CD8-positive, alpha-beta memory T cell (primary cell): ENCODE results near the gene ANKAR. TPM values are rescaled to one million over a fixed set of nuclear protein-coding genes. Genes with fewer than 3 reads are reported as not detected.
"Not testable (repeated sequence)": the region's sequence is repeated elsewhere in the genome, so short reads cannot be mapped to it uniquely, and the experiment has no call there.

ENCODE experiments used
- CTCF ChIA-PET: fragments of 350-600 bp; sonication (Branson Sonifier 250); formaldehyde crosslinking; loops from one replicate; lab custom pipeline; 2021; ENCODE audit warnings: antibody characterized with exemption; lab: Charles Lee
- POLR2A ChIA-PET: fragments of 350-600 bp; sonication (Branson Sonifier 250); formaldehyde crosslinking; loops from one replicate; lab custom pipeline; 2021; ENCODE audit warnings: antibody characterized with exemption; lab: Charles Lee
- DNase-seq, 5 donors: peaks; one replicate each; pipeline versions ENCODE4 v3.0.0 to v3.0.0-alpha.2; 2020 to 2022; ENCODE audit warnings: mixed read lengths in 1 of 5
- H3K27ac ChIP-seq: one replicate; pipeline ENCODE4 v1.7.0; 2013; ENCODE audit warnings: low read depth, mild to moderate bottlenecking, low read length, moderate library complexity
- H3K27me3 ChIP-seq: 2 replicates; pipeline ENCODE4 v1.7.0; 2013; ENCODE audit warnings: low read length, mild to moderate bottlenecking; ENCODE audit not compliant: insufficient read depth, poor library complexity, severe bottlenecking
- H3K36me3 ChIP-seq: 2 replicates; pipeline ENCODE4 v1.7.0; 2013; ENCODE audit warnings: mild to moderate bottlenecking, low read length, moderate library complexity; ENCODE audit not compliant: insufficient read depth
- H3K4me1 ChIP-seq: 2 replicates; pipeline ENCODE4 v1.7.0; 2013; ENCODE audit warnings: mild to moderate bottlenecking, low read length, moderate library complexity; ENCODE audit not compliant: insufficient read depth
- H3K4me3 ChIP-seq: 2 replicates; pipeline ENCODE4 v1.7.0; 2013; ENCODE audit warnings: mild to moderate bottlenecking, low read length
- H3K9me3 ChIP-seq: 2 replicates; pipeline ENCODE4 v1.7.0; 2013; ENCODE audit warnings: mild to moderate bottlenecking, low read length
- H3K27ac Mint-ChIP-seq, 8 donors: one replicate each; pipeline ENCODE4 v1.8.0; 2020 to 2021; ENCODE audit warnings: mixed read lengths in 8 of 8, mild to moderate bottlenecking in 6 of 8, inconsistent platforms in 3 of 8, moderate library complexity in 3 of 8
- H3K27me3 Mint-ChIP-seq, 2 donors: one replicate each; pipeline ENCODE4 v1.8.0; 2020 to 2021; ENCODE audit warnings: mixed read lengths in 2 of 2, mild to moderate bottlenecking in 1 of 2, moderate library complexity in 1 of 2
- H3K36me3 Mint-ChIP-seq, 3 donors: one replicate each; pipeline ENCODE4 v1.8.0; 2020 to 2021; ENCODE audit warnings: mixed read lengths in 3 of 3, inconsistent platforms in 1 of 3, mild to moderate bottlenecking in 1 of 3
- H3K4me1 Mint-ChIP-seq, 3 donors: one replicate each; pipeline ENCODE4 v1.8.0; 2020 to 2021; ENCODE audit warnings: mixed read lengths in 3 of 3, inconsistent platforms in 1 of 3, mild to moderate bottlenecking in 1 of 3
- H3K4me3 Mint-ChIP-seq, 7 donors: one replicate each; pipeline ENCODE4 v1.8.0; 2020 to 2021; ENCODE audit warnings: mixed read lengths in 7 of 7, mild to moderate bottlenecking in 6 of 7, moderate library complexity in 4 of 7, inconsistent platforms in 2 of 7
- H3K9me3 Mint-ChIP-seq, 5 donors: one replicate each; pipeline ENCODE4 v1.8.0; 2020 to 2022; ENCODE audit warnings: mixed read lengths in 5 of 5, mild to moderate bottlenecking in 3 of 5, moderate library complexity in 2 of 5, inconsistent platforms in 1 of 5
- polyA plus RNA-seq: library from polyadenylated mRNA; unstranded; fragments of 300-500 nt; fragmentation: Illumina TruSeq; gene quantifications from one replicate; pipeline ENCODE4 v1.2.3, GENCODE V29; 2021
- total RNA-seq, 2 experiments: library from RNA; stranded (reverse); gene quantifications; one replicate each; pipeline ENCODE4 v1.2.3, GENCODE V29; 2021

The ANKAR gene
- total and polyA plus RNA-seq, 3 experiments from 2014 or later = 3.2 to 4.5 (median 3.3) TPM

GRCh38 chr2:189687796-189688195 is 13.3 kb downstream of the ANKAR start:
- H3K9me3 ChIP-seq, H3K27me3 Mint-ChIP-seq, POLR2A ChIA-PET, H3K9me3 Mint-ChIP-seq, H3K4me1 ChIP-seq, H3K27ac ChIP-seq, H3K4me3 ChIP-seq, H3K27me3 ChIP-seq, H3K4me3 Mint-ChIP-seq, H3K27ac Mint-ChIP-seq, DNase-seq, H3K36me3 ChIP-seq: not testable (repeated sequence)
- CTCF ChIA-PET = interaction anchor here (1.6 kb wide), 1 partner anchor 27 kb away, joined by 3 read pairs; no protein-coding TSS in a partner anchor
- peaks cover 15 to 29% (median 24%) of the 10 kb centered on the region in 3 donors for H3K4me1 Mint-ChIP-seq
- peaks cover 0 to 19% (median 10%) of the 10 kb centered on the region in 3 donors for H3K36me3 Mint-ChIP-seq

- Histone ChIP-seq H3K36me3 (no peaks in the 10 kb centered on the region), H3K27me3 (no peaks in the 10 kb centered on the region), H3K4me1 (no peaks in the 10 kb centered on the region), H3K4me3 (no peak overlapping the region), H3K9me3 (no peaks in the 10 kb centered on the region), H3K27ac (no peak overlapping the region)
- Mint-ChIP-seq H3K36me3 (peaks cover 0 to 12% (median 11%) of the 10 kb centered on the region in 3 donors), H3K4me3 (no peak overlapping the region), H3K9me3 (no peaks in the 10 kb centered on the region), H3K4me1 (peaks cover 0 to 5% (median 1%) of the 10 kb centered on the region in 3 donors), H3K27ac (peak overlapping the region in 1 of 8 donors; percentile 16), H3K27me3 (no peaks in the 10 kb centered on the region)
- DNase-seq = no peak
- ChIA-PET POLR2A (no interaction called here), CTCF (interaction anchor here (0.9 to 6.7 kb wide), 5 partner anchors 15 to 36 kb away, joined by 3 to 57 read pairs (median 4); partner anchors contain the start of gene ASNSD1)
These were observed 21.8 kb downstream of the ANKAR start for GRCh38 chr2:189696223-189696622.

GRCh38 chr2:189698020-189698887 is 23.8 kb downstream of the ANKAR start:
- ChIA-PET CTCF (interaction anchor here (0.8 to 2.1 kb wide), 8 partner anchors 11 to 63 kb away, joined by 3 to 19 read pairs (median 4); partner anchors contain the start of genes ANKAR and ASNSD1), POLR2A (interaction anchor here (0.7 kb wide), 1 partner anchor 25 kb away, joined by 3 read pairs; no protein-coding TSS in a partner anchor)
- no peak overlapping the region for H3K4me3 ChIP-seq
- Mint-ChIP-seq H3K27me3 (no peaks in the 10 kb centered on the region), H3K27ac (no peak overlapping the region), H3K36me3 (peaks cover 0 to 7% (median 3%) of the 10 kb centered on the region in 3 donors), H3K9me3 (no peaks in the 10 kb centered on the region), H3K4me3 (peak overlapping the region in 1 of 7 donors; percentile 3), H3K4me1 (peaks cover 0 to 5% (median 1%) of the 10 kb centered on the region in 3 donors)
- H3K36me3 ChIP-seq = no peaks in the 10 kb centered on the region
- H3K4me1 ChIP-seq = no peaks in the 10 kb centered on the region
- H3K27ac ChIP-seq = no peak overlapping the region
- DNase-seq = peak in 3 of 5 donors; percentile 16 to 46 (median 38)
- no peaks in the 10 kb centered on the region for H3K9me3 ChIP-seq
- H3K27me3 ChIP-seq = no peaks in the 10 kb centered on the region

- H3K36me3 ChIP-seq = no peaks in the 10 kb centered on the region
- ChIA-PET POLR2A (no interaction called here), CTCF (interaction anchor here (1.4 kb wide), 1 partner anchor 40 kb away, joined by 6 read pairs; the partner anchor contains the start of gene ASNSD1)
- Mint-ChIP-seq H3K27me3 (no peaks in the 10 kb centered on the region), H3K4me3 (no peak overlapping the region), H3K9me3 (no peaks in the 10 kb centered on the region), H3K4me1 (peaks cover 0 to 5% (median 1%) of the 10 kb centered on the region in 3 donors), H3K27ac (peak overlapping the region in 1 of 8 donors; percentile 10), H3K36me3 (peaks cover 0 to 7% (median 5%) of the 10 kb centered on the region in 3 donors)
- DNase-seq = no peak
- no peak overlapping the region for H3K27ac ChIP-seq
- H3K9me3 ChIP-seq = no peaks in the 10 kb centered on the region
- no peaks in the 10 kb centered on the region for H3K27me3 ChIP-seq
- no peak overlapping the region for H3K4me3 ChIP-seq
- H3K4me1 ChIP-seq = no peaks in the 10 kb centered on the region
These were observed 26.2 kb downstream of the ANKAR start for GRCh38 chr2:189700681-189701080.

GRCh38 chr2:189702071-189702470 is 27.6 kb downstream of the ANKAR start:
- no peak overlapping the region for H3K27ac Mint-ChIP-seq
- ChIA-PET CTCF (interaction anchor here (1.0 to 1.4 kb wide), 2 partner anchors 41 kb away, joined by 3 to 6 read pairs; partner anchors contain the start of gene ASNSD1), POLR2A (no interaction called here)
- no peaks in the 10 kb centered on the region for H3K9me3 ChIP-seq
- DNase-seq = no peak
- H3K4me1 ChIP-seq = no peaks in the 10 kb centered on the region
- H3K9me3 Mint-ChIP-seq = no peaks in the 10 kb centered on the region
- no peak overlapping the region for H3K27ac ChIP-seq
- H3K27me3 ChIP-seq = no peaks in the 10 kb centered on the region
- H3K36me3 Mint-ChIP-seq = peaks cover 0 to 12% (median 9%) of the 10 kb centered on the region in 3 donors
- H3K36me3 ChIP-seq = no peaks in the 10 kb centered on the region
- peaks cover 0 to 5% (median 1%) of the 10 kb centered on the region in 3 donors for H3K4me1 Mint-ChIP-seq
- H3K4me3 ChIP-seq = no peak overlapping the region
- no peak overlapping the region for H3K4me3 Mint-ChIP-seq
- H3K27me3 Mint-ChIP-seq = no peaks in the 10 kb centered on the region

- no peak for DNase-seq
- no peaks in the 10 kb centered on the region for H3K27me3 ChIP-seq
- no peak overlapping the region for H3K27ac ChIP-seq
- ChIA-PET POLR2A (no interaction called here), CTCF (interaction anchor here (1.2 kb wide), 1 partner anchor 11 kb away, joined by 3 read pairs; no protein-coding TSS in a partner anchor)
- H3K36me3 ChIP-seq = no peaks in the 10 kb centered on the region
- Mint-ChIP-seq H3K27me3 (no peaks in the 10 kb centered on the region), H3K36me3 (peaks cover 4 to 28% (median 6%) of the 10 kb centered on the region in 3 donors), H3K27ac (no peak overlapping the region), H3K4me3 (no peak overlapping the region), H3K4me1 (no peaks in the 10 kb centered on the region), H3K9me3 (peaks cover 0 to 3% (median 0%) of the 10 kb centered on the region in 5 donors)
- no peaks in the 10 kb centered on the region for H3K9me3 ChIP-seq
- H3K4me1 ChIP-seq = no peaks in the 10 kb centered on the region
- H3K4me3 ChIP-seq = no peak overlapping the region
These were observed 35.2 kb downstream of the ANKAR start for GRCh38 chr2:189709501-189710221.

GRCh38 chr2:189717593-189717992 is 43.1 kb downstream of the ANKAR start:
- H3K36me3 ChIP-seq, POLR2A ChIA-PET, DNase-seq, H3K4me3 Mint-ChIP-seq, H3K27ac ChIP-seq, H3K9me3 ChIP-seq, H3K4me3 ChIP-seq, H3K4me1 ChIP-seq, H3K27ac Mint-ChIP-seq, CTCF ChIA-PET, H3K27me3 ChIP-seq, H3K27me3 Mint-ChIP-seq, H3K4me1 Mint-ChIP-seq: not testable (repeated sequence)
- Mint-ChIP-seq H3K9me3 (peaks cover 4 to 16% (median 5%) of the 10 kb centered on the region in 5 donors), H3K36me3 (peaks cover 5 to 11% (median 7%) of the 10 kb centered on the region in 3 donors)
